HG03175 (cell line): Measurements from ENCODE around the gene ATG12.
"Not testable (repeated sequence)": the region's sequence is repeated elsewhere in the genome, so short reads cannot be mapped to it uniquely, and the experiment has no call there.

Experiments
- ATAC-seq: cut with Tn5 transposase; IDR thresholded peaks from one replicate; pipeline ENCODE4 v1.9.1; 2021; ENCODE audit warnings: mild to moderate bottlenecking, moderate library complexity; ENCODE audit not compliant: unreplicated experiment

ATG12 gene

GRCh38 chr5:115841382-115842088 is at the start of gene ATG12, which contains the start of gene AP3S1:
Gene ATG12, minus strand, starts transcription at chr5:115841565. Its CDS starts 13 bp downstream, at chr5:115841552.
Gene AP3S1, plus strand, starts transcription at chr5:115841935. Its CDS starts 103 bp downstream, at chr5:115842038.
- ATAC-seq, result peak; percentile 89

DNA sequence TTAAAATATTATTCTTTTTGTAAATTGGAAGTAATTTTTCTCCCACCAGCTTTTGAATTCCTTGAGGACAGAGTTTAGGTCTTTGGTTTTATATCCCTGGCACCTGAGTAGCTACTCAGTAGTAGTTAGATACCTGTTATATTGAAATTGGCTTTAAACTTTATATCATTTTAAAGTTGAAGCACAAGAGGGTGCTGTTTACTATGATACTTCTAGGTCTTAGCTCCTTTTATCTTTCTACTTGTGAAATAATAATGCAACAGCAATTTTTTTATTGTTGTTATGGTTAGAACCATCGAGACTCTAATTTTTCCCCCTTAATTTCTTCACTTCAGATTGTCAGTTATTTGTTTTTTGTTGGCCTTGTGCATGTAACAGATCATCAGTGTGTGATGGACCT is 46.7 kb upstream of the ATG12 start:
- no peak for ATAC-seq

- ATAC-seq, result not testable (repeated sequence)
Observed at GRCh38 chr5:115885208-115885607, 43.8 kb upstream of the ATG12 start.

DNA sequence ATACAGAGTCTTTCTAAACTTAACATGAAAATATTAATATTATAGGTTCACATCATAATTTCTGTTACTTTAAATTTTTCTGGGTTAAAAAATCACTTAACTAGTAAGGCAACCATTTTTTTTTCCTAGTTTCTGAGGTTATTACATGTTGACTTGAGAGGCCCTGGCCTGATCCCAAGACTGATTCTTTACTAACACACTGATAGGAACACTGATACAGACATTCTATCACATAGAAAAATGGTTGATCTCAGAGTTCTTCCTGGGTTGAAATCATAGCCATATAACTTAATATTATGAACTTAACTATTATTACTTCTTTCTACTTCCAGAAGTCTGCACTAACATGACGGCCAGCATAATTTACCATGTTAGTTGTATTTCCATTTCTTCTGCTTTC is 43.3 kb upstream of the ATG12 start:
- no peak for ATAC-seq

DNA sequence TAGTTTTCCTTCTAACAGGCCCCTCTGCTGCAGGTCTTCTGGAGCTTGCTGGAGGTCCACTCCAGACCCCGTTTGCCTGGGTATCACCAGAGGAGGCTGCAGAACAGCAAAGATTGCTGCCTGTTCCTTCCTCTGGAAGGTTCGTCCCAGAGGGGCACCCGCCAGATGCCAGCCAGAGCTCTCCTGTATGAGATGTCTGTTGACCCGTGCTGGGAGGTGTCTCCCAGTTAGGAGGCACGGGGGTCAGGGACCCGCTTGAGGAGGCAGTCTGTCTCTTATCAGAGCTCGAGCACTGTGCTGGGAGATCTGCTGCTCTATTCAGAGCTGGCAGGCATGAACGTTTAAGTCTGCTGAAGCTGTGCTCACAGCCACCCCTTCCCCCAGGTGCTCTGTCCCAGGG is 41.1 kb upstream of the ATG12 start:
- not testable (repeated sequence) for ATAC-seq

DNA sequence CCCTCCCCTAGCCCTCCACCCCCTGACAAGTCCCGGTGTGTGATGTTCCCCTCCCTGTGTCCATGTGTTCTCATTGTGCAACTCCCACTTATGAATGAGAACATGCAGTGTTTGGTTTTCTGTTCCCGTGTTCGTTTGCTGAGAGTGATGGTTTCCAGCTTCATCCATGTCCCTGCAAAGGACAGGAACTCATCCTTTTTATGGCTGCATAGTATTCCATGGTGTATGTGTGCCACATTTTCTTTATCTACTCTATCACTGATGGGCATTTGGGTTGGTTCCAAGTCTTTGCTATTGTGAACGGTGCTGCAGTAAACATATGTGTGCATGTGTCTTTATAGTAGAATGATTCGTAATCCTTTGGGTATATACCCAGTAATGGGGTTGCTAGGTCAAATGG is 36.0 kb upstream of the ATG12 start:
- not testable (repeated sequence) for ATAC-seq

DNA sequence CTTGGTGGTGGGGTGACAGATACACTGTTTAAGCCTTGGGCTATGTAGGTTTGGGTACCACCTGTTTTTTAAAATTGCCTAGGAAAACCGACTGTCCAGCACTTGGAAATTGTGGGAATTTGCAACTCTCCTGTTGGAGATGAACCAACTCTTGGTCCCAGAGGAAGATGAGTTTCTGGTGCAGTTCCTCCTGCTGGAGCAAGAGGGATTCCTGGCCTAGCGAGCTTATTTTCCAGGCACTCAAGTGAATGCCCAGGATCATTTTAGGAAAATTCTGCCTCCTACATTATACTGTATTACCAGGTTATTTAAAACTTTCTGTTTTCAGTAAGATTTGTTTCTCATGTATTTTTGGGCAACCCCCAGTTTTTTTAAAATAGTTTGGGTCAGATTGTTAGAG is 34.1 kb upstream of the ATG12 start:
- ATAC-seq, result no peak

DNA sequence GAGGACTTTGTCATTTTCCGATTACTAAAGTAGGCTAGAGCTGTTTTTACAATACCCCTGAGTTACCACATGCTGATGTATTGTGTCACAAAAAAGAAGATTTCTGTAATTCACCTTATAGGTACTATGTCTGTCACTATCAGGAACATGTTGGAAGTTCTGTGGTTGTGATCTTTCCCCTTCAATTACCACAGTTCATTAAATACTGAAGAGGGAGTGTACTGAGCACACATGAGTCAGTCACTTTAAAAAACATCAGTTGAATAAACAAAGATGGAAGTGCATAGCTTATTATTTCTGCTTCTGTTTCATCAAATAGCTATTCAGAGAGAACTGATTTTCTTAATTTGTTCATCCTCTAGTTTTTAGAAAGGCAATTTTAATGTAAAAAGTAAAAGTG is 32.0 kb upstream of the ATG12 start:
- no peak for ATAC-seq

GRCh38 chr5:115872447-115872846 is 31.1 kb upstream of the ATG12 start:
- ATAC-seq, result no peak

- no peak for ATAC-seq
Observed at GRCh38 chr5:115869256-115869795, 28.0 kb upstream of the ATG12 start.

DNA sequence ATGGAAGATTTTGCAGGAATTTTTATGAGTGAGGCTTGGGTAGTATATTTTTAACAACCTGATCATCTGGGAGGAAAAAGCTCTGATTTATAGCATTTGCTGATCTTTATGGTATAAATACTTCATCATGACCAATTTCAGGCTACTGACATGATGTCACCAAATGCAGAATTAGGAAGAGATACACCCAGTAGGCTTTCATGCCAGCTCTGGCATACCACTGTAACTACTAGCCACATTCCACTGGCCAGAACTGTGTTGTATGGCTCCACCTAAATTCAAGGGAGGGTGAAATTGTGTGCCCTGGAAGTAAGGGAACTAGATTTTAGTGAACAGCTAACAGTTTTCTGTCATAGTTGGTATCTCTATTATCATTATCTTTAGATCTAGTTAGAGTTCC is 18.0 kb upstream of the ATG12 start:
- ATAC-seq, result no peak

DNA sequence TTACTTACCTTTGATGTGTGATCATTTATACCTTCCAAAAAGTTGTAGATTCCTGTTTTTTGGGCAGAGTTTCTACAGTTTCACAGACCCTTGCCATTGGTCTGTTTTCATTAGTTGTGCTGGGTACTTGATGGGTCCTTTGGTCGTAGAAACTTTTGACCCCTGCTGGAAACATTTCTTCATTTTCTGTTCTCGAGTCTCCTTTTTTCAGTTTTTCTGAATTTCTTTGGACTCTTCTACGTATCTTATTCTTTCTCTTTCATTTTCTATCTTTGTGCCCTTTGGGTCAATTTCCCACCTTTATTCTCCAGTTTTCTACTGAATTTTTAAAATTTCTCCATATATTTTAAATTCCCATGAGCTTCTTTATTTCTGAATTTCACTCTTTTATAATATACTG is 17.0 kb upstream of the ATG12 start:
- no peak for ATAC-seq

DNA sequence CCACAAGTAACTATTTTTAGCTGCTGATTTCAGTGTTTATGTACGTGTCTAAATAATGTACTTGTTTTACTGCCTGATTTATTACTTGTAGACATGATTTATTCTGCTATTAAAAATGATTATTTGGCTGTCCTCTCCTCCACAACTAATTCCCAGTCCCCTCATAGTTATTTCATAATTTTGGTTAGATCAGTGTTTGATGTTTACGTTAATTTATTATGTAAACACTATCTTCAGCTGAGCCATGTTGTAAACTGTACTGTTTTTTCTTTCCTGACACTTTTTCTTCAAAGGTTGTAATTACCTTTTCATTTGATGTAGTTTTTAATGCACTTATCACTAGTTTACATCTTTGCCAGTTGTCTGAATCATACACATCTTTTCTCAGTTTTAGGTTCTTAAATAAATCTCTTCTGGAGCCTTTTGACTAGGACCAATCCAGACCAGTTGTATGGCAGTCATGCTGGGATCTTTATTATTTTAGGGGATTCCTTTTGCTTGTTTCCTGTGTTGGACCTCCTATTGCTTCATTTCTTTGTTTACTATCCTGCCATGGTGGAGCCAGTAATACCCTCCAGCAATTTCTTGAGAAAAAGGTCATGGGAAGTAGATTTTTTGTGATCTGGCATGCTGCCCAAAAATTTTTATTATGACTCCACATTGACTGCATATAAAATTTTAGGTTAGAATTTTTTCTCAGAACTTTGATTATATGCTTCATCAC is 16.4 kb upstream of the ATG12 start:
- ATAC-seq, result no peak

DNA sequence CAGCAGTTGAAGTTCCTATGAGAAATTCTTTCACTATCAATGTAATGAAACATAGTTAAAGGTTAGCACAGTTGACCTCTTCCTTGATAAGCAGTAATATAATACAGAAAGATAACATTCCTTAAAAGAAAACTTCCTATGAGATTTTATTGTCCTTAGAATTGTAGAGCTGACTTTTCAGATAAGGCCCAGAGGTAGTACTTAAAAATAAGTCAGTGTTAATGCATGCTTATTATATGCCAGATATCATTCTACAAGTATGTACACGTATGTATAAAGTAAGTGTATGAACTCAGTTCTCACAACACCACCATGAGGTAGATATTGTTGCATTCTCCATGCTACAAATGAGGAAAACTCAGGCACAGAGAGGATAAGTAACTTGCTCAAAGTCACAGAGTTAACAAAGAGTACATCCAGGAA is 15.7 kb upstream of the ATG12 start:
- ATAC-seq, result no peak

DNA sequence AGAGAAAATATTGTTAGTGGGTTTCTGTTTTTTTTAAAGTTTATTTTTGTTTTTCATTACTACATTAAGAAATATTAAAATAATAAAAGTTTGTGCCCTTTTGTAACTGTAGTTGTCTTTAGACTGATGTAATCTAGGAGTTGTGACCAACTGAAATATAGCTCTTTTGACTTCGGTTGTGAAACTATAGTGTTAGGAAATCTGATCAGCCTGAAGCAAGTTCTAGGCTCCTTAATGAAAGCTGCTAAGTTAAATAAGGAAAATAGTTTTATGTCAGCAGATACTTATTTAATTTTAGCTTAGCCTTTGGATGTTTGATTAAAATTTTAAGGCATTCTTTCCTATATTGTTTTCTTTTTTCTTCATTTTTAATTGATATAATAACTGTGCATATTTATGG is 14.6 kb upstream of the ATG12 start:
- ATAC-seq, result no peak

- ATAC-seq, result no peak
Observed at GRCh38 chr5:115854139-115854538, 12.8 kb upstream of the ATG12 start.

DNA sequence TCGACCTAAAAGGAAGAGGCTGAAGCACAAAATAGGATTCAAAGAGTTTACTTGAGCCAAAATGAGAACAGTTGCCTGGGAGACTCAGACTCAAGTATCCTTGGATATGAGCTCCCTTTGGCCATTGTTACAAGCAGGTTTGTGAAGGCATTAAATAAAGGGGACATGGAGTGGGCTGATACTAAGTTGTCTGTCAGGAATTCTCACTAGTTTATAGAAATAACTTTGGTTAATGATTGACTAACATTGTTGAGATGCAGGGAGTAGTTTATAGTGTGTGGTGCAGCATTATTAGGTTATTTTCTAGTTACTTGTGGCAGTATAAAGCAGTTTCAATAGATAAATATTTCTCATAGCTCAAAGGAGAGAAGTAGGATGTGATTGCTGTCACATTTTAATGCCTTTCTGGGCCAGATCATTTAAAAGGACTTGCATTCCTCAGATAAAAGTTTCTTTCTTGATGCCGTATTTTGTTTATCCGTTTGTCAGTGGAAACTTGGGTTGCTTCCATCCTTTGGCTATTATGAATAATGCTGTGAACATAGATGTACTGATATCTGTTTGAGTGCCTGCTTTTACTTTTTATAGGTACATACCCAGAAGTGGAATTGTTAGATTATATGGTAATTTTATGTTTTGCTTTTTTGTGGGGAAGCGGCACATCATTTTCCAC is 9.5 kb upstream of the ATG12 start:
- no peak for ATAC-seq

DNA sequence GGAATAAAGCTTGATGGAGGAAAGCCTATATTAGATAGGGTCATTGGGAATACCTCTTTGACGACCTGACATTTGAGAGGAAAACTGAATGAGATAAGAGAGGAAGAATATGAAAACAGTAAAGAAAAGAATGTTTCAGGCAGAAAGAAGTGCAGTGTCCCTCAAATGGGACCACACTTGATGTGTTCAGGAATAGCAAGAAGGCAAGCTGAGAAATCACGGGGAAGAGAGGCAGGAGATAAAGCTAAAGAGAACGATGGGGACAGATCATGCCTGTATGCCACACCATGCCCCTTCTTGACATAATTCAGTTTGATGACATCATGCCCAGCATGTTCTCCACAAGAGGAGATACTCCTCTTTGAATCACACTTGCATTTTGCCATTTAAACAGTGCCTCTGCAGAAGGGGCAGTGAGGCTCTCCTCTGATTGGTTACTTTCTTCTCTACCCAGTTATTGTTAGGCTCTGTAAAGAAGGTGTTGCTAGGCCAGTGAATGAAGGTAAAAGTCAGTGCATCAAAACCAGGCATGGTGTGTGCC is 8.0 kb upstream of the ATG12 start:
- ATAC-seq, result no peak

GRCh38 chr5:115847290-115847689 is 5.9 kb upstream of the ATG12 start:
- no peak for ATAC-seq

- no peak for ATAC-seq
Observed at GRCh38 chr5:115844321-115844817, 3.0 kb upstream of the ATG12 start.
